PFSK-1 (cell line): Measurements from ENCODE around the gene PARD6B.

ENCODE experiments used
- FOXP2 ChIP-seq: optimal IDR thresholded peaks from 2 replicates; pipeline ENCODE3; 2011; ENCODE audit warnings: borderline replicate concordance, control low read depth, inconsistent platforms; ENCODE audit not compliant: insufficient read depth; ENCODE audit errors: extremely low read length, extremely low read depth
- POLR2AphosphoS5 ChIP-seq: IDR thresholded peaks from 2 replicates; pipeline ENCODE4 v1.6.1; 2012; ENCODE audit warnings: low read depth, mild to moderate bottlenecking, control low read depth, low read length, moderate library complexity
- REST ChIP-seq, 2 experiments: IDR thresholded peaks; 2 replicates each; pipeline versions ENCODE4 v1.6.1 to v1.8.0; 2011 to 2012; ENCODE audit warnings: low read depth in 2 of 2, low read length in 2 of 2, control low read depth in 1 of 2, inconsistent platforms in 1 of 2, mild to moderate bottlenecking in 1 of 2, moderate library complexity in 1 of 2; ENCODE audit not compliant: insufficient read depth in 1 of 2
- SIN3A ChIP-seq: IDR thresholded peaks from 2 replicates; pipeline ENCODE4 v1.6.1; 2012; ENCODE audit warnings: mild to moderate bottlenecking, low read length, moderate library complexity, borderline replicate concordance; ENCODE audit not compliant: insufficient read depth
- TAF1 ChIP-seq: IDR thresholded peaks from 2 replicates; pipeline ENCODE4 v1.6.1; 2012; ENCODE audit warnings: low read length, control low read depth, borderline replicate concordance; ENCODE audit not compliant: insufficient read depth

PARD6B gene

GRCh38 chr20:50709636-50709973, 21.8 kb upstream of the PARD6B start:
- TF ChIP-seq SIN3A (no peak), TAF1 (no peak), FOXP2 (no peak), POLR2AphosphoS5 (no peak), REST (IDR thresholded peaks at IDR 0.05; ENCODE audit: insufficient read depth in 1 of 2, low read depth in 2 of 2, low read length in 2 of 2) (no peak)

- TF ChIP-seq POLR2AphosphoS5 (no peak), SIN3A (no peak), FOXP2 (no peak), TAF1 (no peak), REST (IDR thresholded peaks at IDR 0.05; ENCODE audit: insufficient read depth in 1 of 2, low read depth in 2 of 2, low read length in 2 of 2) (no peak)
These were observed 20.8 kb upstream of the PARD6B start for GRCh38 chr20:50710492-50711063.

GRCh38 chr20:50711113-50711825, 20.1 kb upstream of the PARD6B start:
- TF ChIP-seq FOXP2 (no peak), TAF1 (no peak), REST (IDR thresholded peaks at IDR 0.05; ENCODE audit: insufficient read depth in 1 of 2, low read depth in 2 of 2, low read length in 2 of 2) (no peak), POLR2AphosphoS5 (no peak), SIN3A (no peak)

GRCh38 chr20:50712771-50713656, 18.4 kb upstream of the PARD6B start:
- TF ChIP-seq REST (IDR thresholded peaks at IDR 0.05; ENCODE audit: insufficient read depth in 1 of 2, low read depth in 2 of 2, low read length in 2 of 2) (no peak), SIN3A (no peak), FOXP2 (no peak), TAF1 (no peak), POLR2AphosphoS5 (no peak)
